ENCODE measurements around the gene ZFYVE9.

DNA sequence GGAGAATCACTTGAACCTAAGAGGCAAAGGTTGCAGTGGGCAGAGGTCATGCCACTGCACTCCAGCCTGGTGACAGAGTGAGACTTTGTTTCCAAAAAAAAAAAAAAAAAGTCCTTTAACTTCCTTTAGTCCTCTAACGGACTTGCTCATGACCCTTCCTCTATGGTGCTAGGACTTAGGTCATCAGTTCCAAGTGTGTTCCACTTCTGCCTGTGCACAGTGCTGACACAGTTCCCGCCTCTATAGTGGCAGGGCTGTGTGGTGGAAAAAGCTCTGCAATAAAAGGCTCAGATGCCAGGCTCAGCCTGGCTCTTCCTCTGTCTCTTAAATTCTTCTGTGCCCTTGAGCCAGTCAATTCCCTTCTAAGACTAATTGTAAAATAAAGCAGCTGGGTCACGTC, 202.1 kb downstream of the ZFYVE9 start:
- TF ChIP-seq, protein P1, sequence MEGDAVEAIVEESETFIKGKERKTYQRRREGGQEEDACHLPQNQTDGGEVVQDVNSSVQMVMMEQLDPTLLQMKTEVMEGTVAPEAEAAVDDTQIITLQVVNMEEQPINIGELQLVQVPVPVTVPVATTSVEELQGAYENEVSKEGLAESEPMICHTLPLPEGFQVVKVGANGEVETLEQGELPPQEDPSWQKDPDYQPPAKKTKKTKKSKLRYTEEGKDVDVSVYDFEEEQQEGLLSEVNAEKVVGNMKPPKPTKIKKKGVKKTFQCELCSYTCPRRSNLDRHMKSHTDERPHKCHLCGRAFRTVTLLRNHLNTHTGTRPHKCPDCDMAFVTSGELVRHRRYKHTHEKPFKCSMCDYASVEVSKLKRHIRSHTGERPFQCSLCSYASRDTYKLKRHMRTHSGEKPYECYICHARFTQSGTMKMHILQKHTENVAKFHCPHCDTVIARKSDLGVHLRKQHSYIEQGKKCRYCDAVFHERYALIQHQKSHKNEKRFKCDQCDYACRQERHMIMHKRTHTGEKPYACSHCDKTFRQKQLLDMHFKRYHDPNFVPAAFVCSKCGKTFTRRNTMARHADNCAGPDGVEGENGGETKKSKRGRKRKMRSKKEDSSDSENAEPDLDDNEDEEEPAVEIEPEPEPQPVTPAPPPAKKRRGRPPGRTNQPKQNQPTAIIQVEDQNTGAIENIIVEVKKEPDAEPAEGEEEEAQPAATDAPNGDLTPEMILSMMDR (IDR thresholded peaks at IDR 0.05) = no peak
- no peak for TF ChIP-seq POLR2A (IDR thresholded peaks at IDR 0.05)
- TF ChIP-seq EP300 (IDR thresholded peaks at IDR 0.05; ENCODE audit: low read depth) = no peak
- no peak for TF ChIP-seq POLR2AphosphoS5 (IDR thresholded peaks at IDR 0.05)

All from transverse colon (tissue), 4 donors.